ENCODE results near the gene SCAANT1.

SCAANT1 gene

GRCh38 chr3:63926309-63926708, 14.1 kb upstream of the SCAANT1 start:
- H3K14ac ChIP-seq (ENCODE audit: low read length in 2 of 2) = no peak overlapping the region
- no peak overlapping the region for H3K4ac ChIP-seq (ENCODE audit: low read depth in 1 of 2, low read length in 2 of 2)
- no peak overlapping the region for H2AK5ac ChIP-seq (ENCODE audit: low read length, severe bottlenecking)
- H3K79me1 ChIP-seq (replicated peaks; ENCODE audit: low read length, poor library complexity, severe bottlenecking) = peaks cover 48% of the 10 kb centered on the region
- H3K27ac ChIP-seq (ENCODE audit: low read length, poor library complexity, severe bottlenecking) = no peak overlapping the region
- no peak overlapping the region for H3K4me3 ChIP-seq (ENCODE audit: insufficient read depth in 1 of 2, low read depth in 1 of 2, low read length in 2 of 2)
- no peaks in the 10 kb centered on the region for H3K9me3 ChIP-seq (ENCODE audit: control insufficient read depth, low read length)
- peaks cover 23 to 65% of the 10 kb centered on the region in 2 experiments for H3K36me3 ChIP-seq (ENCODE audit: control insufficient read depth in 1 of 2, insufficient read depth in 2 of 2, low read depth in 1 of 2, low read length in 2 of 2)
- WGBS = over 99% methylated on average over 4 of the region's 4 CpGs
- H3K9ac ChIP-seq (ENCODE audit: low read length) = no peak overlapping the region
- H2BK12ac ChIP-seq (ENCODE audit: low read length in 2 of 2) = no peak overlapping the region
- no peak overlapping the region for H2BK15ac ChIP-seq (ENCODE audit: low read depth, poor library complexity, severe bottlenecking)
- H3K4me1 ChIP-seq (ENCODE audit: control insufficient read depth, insufficient read depth, low read depth, low read length) = peaks cover 2% of the 10 kb centered on the region
- H2AFZ ChIP-seq (ENCODE audit: low read depth, low read length) = no peak overlapping the region
- H4K8ac ChIP-seq (ENCODE audit: low read length) = no peak overlapping the region
- no peak overlapping the region for H4K91ac ChIP-seq (ENCODE audit: low read length)
- no peak overlapping the region for H3K4me2 ChIP-seq (ENCODE audit: low read length, poor library complexity, severe bottlenecking)
- no peak overlapping the region for H2BK5ac ChIP-seq (ENCODE audit: low read depth, low read length, poor library complexity, severe bottlenecking)
- no peak overlapping the region for H2BK120ac ChIP-seq (ENCODE audit: low read depth, low read length)
- H3K18ac ChIP-seq (ENCODE audit: low read depth in 1 of 2, low read length in 2 of 2) = no peak overlapping the region
- H3K27me3 ChIP-seq (ENCODE audit: control insufficient read depth in 1 of 2, insufficient read depth in 1 of 2, low read length in 2 of 2) = no peaks in the 10 kb centered on the region
- H3K23ac ChIP-seq (ENCODE audit: low read length in 2 of 2) = no peak overlapping the region
- DNase-seq = no peak

- H3K9me3 ChIP-seq (ENCODE audit: control insufficient read depth, low read length) = no peaks in the 10 kb centered on the region
- H3K79me1 ChIP-seq (replicated peaks; ENCODE audit: low read length, poor library complexity, severe bottlenecking) = peaks cover 52% of the 10 kb centered on the region
Observed at GRCh38 chr3:63922491-63923199, 10.5 kb upstream of the SCAANT1 start.

DNA sequence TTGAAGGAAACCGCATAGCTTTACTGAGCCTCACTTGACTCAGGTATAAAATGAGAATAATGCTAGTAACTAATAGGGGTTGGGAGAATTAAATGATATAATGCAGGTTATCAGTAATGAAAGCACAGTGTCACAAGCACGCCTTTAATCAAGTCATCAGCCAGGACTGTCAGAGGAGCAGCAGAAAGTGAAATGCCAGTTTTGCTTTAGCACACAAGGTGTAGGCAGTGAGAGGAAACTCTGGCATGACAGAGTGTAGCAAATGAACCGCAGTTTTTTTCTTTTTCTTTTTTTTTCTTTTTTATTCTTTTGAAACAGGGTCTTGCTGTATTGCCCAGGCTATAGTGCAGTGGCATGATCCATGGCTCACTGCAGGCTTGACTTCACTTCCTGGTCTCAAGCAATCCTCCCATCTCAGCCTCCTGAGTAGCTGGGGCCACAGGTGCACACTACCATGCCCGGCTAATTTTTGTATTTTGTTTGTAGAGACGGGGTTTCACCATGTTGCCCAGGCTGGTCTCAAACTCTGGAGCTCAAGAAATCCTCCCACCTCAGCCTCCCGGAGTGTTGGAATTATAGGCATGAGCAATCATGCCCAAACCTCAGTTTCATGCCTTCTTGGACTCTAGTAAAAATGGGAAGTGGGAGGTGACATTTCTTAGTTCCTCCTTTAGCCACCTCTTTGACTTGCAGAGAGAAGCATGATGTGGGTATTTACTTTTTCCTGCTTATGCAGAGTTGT, 9.7 kb upstream of the SCAANT1 start:
- Histone ChIP-seq H3K18ac (ENCODE audit: low read depth in 1 of 2, low read length in 2 of 2) (no peak overlapping the region), H2BK5ac (ENCODE audit: low read depth, low read length, poor library complexity, severe bottlenecking) (no peak overlapping the region), H3K4ac (ENCODE audit: low read depth in 1 of 2, low read length in 2 of 2) (no peak overlapping the region), H3K4me2 (ENCODE audit: low read length, poor library complexity, severe bottlenecking) (no peak overlapping the region), H3K23ac (ENCODE audit: low read length in 2 of 2) (no peak overlapping the region), H3K79me1 (replicated peaks; ENCODE audit: low read length, poor library complexity, severe bottlenecking) (peaks cover 53% of the 10 kb centered on the region), H4K91ac (ENCODE audit: low read length) (no peak overlapping the region), H2BK15ac (ENCODE audit: low read depth, poor library complexity, severe bottlenecking) (no peak overlapping the region), H3K9ac (ENCODE audit: low read length) (no peak overlapping the region), H4K8ac (ENCODE audit: low read length) (no peak overlapping the region), H3K27ac (ENCODE audit: low read length, poor library complexity, severe bottlenecking) (no peak overlapping the region), H3K9me3 (ENCODE audit: control insufficient read depth, low read length) (no peaks in the 10 kb centered on the region), H3K4me1 (ENCODE audit: control insufficient read depth, insufficient read depth, low read depth, low read length) (peaks cover 3% of the 10 kb centered on the region), H3K4me3 (ENCODE audit: insufficient read depth in 1 of 2, low read depth in 1 of 2, low read length in 2 of 2) (no peak overlapping the region), H3K27me3 (ENCODE audit: control insufficient read depth in 1 of 2, insufficient read depth in 1 of 2, low read length in 2 of 2) (no peaks in the 10 kb centered on the region), H3K36me3 (ENCODE audit: control insufficient read depth in 1 of 2, insufficient read depth in 2 of 2, low read depth in 1 of 2, low read length in 2 of 2) (peaks cover 27 to 89% of the 10 kb centered on the region in 2 experiments), H2BK120ac (ENCODE audit: low read depth, low read length) (no peak overlapping the region), H2AK5ac (ENCODE audit: low read length, severe bottlenecking) (no peak overlapping the region), H3K14ac (ENCODE audit: low read length in 2 of 2) (no peak overlapping the region), H2BK12ac (ENCODE audit: low read length in 2 of 2) (no peak overlapping the region), H2AFZ (ENCODE audit: low read depth, low read length) (no peak overlapping the region)
- DNase-seq = no peak
- WGBS = 99% methylated on average over 5 of the region's 6 CpGs

More at GRCh38 chr3:63922491-63923199, 10.5 kb upstream of the SCAANT1 start:
- H2BK5ac ChIP-seq (ENCODE audit: low read depth, low read length, poor library complexity, severe bottlenecking) = no peak overlapping the region
- H3K14ac ChIP-seq (ENCODE audit: low read length in 2 of 2) = no peak overlapping the region
- H3K27ac ChIP-seq (ENCODE audit: low read length, poor library complexity, severe bottlenecking) = no peak overlapping the region
- H3K4me3 ChIP-seq (ENCODE audit: insufficient read depth in 1 of 2, low read depth in 1 of 2, low read length in 2 of 2) = no peak overlapping the region
- H3K23ac ChIP-seq (ENCODE audit: low read length in 2 of 2) = no peak overlapping the region
- H3K36me3 ChIP-seq (ENCODE audit: control insufficient read depth in 1 of 2, insufficient read depth in 2 of 2, low read depth in 1 of 2, low read length in 2 of 2) = peaks cover 26 to 89% of the 10 kb centered on the region in 2 experiments
- H2AFZ ChIP-seq (ENCODE audit: low read depth, low read length) = no peak overlapping the region
- H3K4ac ChIP-seq (ENCODE audit: low read depth in 1 of 2, low read length in 2 of 2) = no peak overlapping the region
- no peak overlapping the region for H3K18ac ChIP-seq (ENCODE audit: low read depth in 1 of 2, low read length in 2 of 2)
- no peak overlapping the region for H4K8ac ChIP-seq (ENCODE audit: low read length)
- WGBS = 100% methylated on average over 1 of the region's 2 CpGs
- no peak overlapping the region for H2BK15ac ChIP-seq (ENCODE audit: low read depth, poor library complexity, severe bottlenecking)
- H2BK120ac ChIP-seq (ENCODE audit: low read depth, low read length) = no peak overlapping the region
- H3K27me3 ChIP-seq (ENCODE audit: control insufficient read depth in 1 of 2, insufficient read depth in 1 of 2, low read length in 2 of 2) = no peaks in the 10 kb centered on the region
- no peak overlapping the region for H2AK5ac ChIP-seq (ENCODE audit: low read length, severe bottlenecking)
- DNase-seq = no peak
- H4K91ac ChIP-seq (ENCODE audit: low read length) = no peak overlapping the region
- peaks cover 3% of the 10 kb centered on the region for H3K4me1 ChIP-seq (ENCODE audit: control insufficient read depth, insufficient read depth, low read depth, low read length)
- H3K9ac ChIP-seq (ENCODE audit: low read length) = no peak overlapping the region
- no peak overlapping the region for H2BK12ac ChIP-seq (ENCODE audit: low read length in 2 of 2)
- no peak overlapping the region for H3K4me2 ChIP-seq (ENCODE audit: low read length, poor library complexity, severe bottlenecking)

- no peak overlapping the region for H3K14ac ChIP-seq (ENCODE audit: low read length in 2 of 2)
- H3K4ac ChIP-seq (ENCODE audit: low read depth in 1 of 2, low read length in 2 of 2) = no peak overlapping the region
- DNase-seq = no peak
- H2BK15ac ChIP-seq (ENCODE audit: low read depth, poor library complexity, severe bottlenecking) = no peak overlapping the region
- no peak overlapping the region for H4K91ac ChIP-seq (ENCODE audit: low read length)
- no peak overlapping the region for H3K23ac ChIP-seq (ENCODE audit: low read length in 2 of 2)
- no peak overlapping the region for H4K8ac ChIP-seq (ENCODE audit: low read length)
- peaks cover 16 to 89% of the 10 kb centered on the region in 2 experiments for H3K36me3 ChIP-seq (ENCODE audit: control insufficient read depth in 1 of 2, insufficient read depth in 2 of 2, low read depth in 1 of 2, low read length in 2 of 2)
- no peak overlapping the region for H3K4me2 ChIP-seq (ENCODE audit: low read length, poor library complexity, severe bottlenecking)
- no peak overlapping the region for H2BK5ac ChIP-seq (ENCODE audit: low read depth, low read length, poor library complexity, severe bottlenecking)
- H3K27me3 ChIP-seq (ENCODE audit: control insufficient read depth in 1 of 2, insufficient read depth in 1 of 2, low read length in 2 of 2) = no peaks in the 10 kb centered on the region
- no peak overlapping the region for H2AFZ ChIP-seq (ENCODE audit: low read depth, low read length)
- no peak overlapping the region for H2AK5ac ChIP-seq (ENCODE audit: low read length, severe bottlenecking)
- peaks cover 47% of the 10 kb centered on the region for H3K79me1 ChIP-seq (replicated peaks; ENCODE audit: low read length, poor library complexity, severe bottlenecking)
- H2BK120ac ChIP-seq (ENCODE audit: low read depth, low read length) = no peak overlapping the region
- H3K9ac ChIP-seq (ENCODE audit: low read length) = no peak overlapping the region
- peaks cover 3% of the 10 kb centered on the region for H3K4me1 ChIP-seq (ENCODE audit: control insufficient read depth, insufficient read depth, low read depth, low read length)
- no peak overlapping the region for H2BK12ac ChIP-seq (ENCODE audit: low read length in 2 of 2)
- 91% methylated on average over 5 of the region's 5 CpGs for whole genome bisulfite sequencing
- no peak overlapping the region for H3K18ac ChIP-seq (ENCODE audit: low read depth in 1 of 2, low read length in 2 of 2)
- no peak overlapping the region for H3K27ac ChIP-seq (ENCODE audit: low read length, poor library complexity, severe bottlenecking)
- no peaks in the 10 kb centered on the region for H3K9me3 ChIP-seq (ENCODE audit: control insufficient read depth, low read length)
- no peak overlapping the region for H3K4me3 ChIP-seq (ENCODE audit: insufficient read depth in 1 of 2, low read depth in 1 of 2, low read length in 2 of 2)
Observed at GRCh38 chr3:63920001-63920400, 7.8 kb upstream of the SCAANT1 start.

Data from mesenchymal stem cell (in vitro differentiated cells and primary cell).